Neuronal stem cell (in vitro differentiated cells): ENCODE results near the gene ARHGEF17.
A peak's percentile ranks its signal among the peaks of the same experiment; 100 is the strongest.

Experiments used
- DNase-seq: peaks from one replicate; pipeline ENCODE4 v3.0.0-alpha.2; 2013; ENCODE audit warnings: low spot score
- H2AFZ ChIP-seq: one replicate; pipeline ENCODE4 v1.6.1; 2013; ENCODE audit warnings: mild to moderate bottlenecking, low read length, inconsistent platforms
- H2AK5ac ChIP-seq: 2 replicates; pipeline ENCODE4 v1.6.1; 2013; ENCODE audit warnings: low read depth, mild to moderate bottlenecking, inconsistent platforms, low read length, moderate library complexity, mixed read lengths
- H2BK120ac ChIP-seq: 2 replicates; pipeline ENCODE4 v1.6.1; 2013; ENCODE audit warnings: low read depth, mild to moderate bottlenecking, inconsistent platforms, low read length, moderate library complexity, mixed read lengths
- H2BK12ac ChIP-seq: one replicate; pipeline ENCODE4 v1.6.1; 2013; ENCODE audit warnings: low read length, inconsistent platforms
- H2BK15ac ChIP-seq: 2 replicates; pipeline ENCODE4 v1.6.1; 2013; ENCODE audit warnings: mild to moderate bottlenecking, low read length, inconsistent platforms, mixed read lengths
- H2BK5ac ChIP-seq: one replicate; pipeline ENCODE4 v1.6.1; 2013; ENCODE audit warnings: inconsistent platforms, mild to moderate bottlenecking, low read length, moderate library complexity
- H3K14ac ChIP-seq: one replicate; pipeline ENCODE4 v1.6.1; 2013; ENCODE audit warnings: low read length, inconsistent platforms
- H3K18ac ChIP-seq: 2 replicates; pipeline ENCODE4 v1.6.1; 2013; ENCODE audit warnings: low read length, inconsistent platforms
- H3K23ac ChIP-seq: 2 replicates; pipeline ENCODE4 v1.6.1; 2013; ENCODE audit warnings: low read depth, mild to moderate bottlenecking, mixed read lengths, low read length, inconsistent platforms; ENCODE audit not compliant: poor library complexity
- H3K27ac ChIP-seq: replicated peaks from 3 replicates; pipeline ENCODE4 v1.5.1; 2013; ENCODE audit warnings: low read length, inconsistent platforms
- H3K27me3 ChIP-seq, 3 experiments: 2 replicates each; pipeline ENCODE4 v1.6.1; 2013; ENCODE audit warnings: low read length in 3 of 3, mild to moderate bottlenecking in 2 of 3, inconsistent platforms in 1 of 3, low read depth in 1 of 3, mixed read lengths in 1 of 3, moderate library complexity in 1 of 3; ENCODE audit not compliant: control insufficient read depth in 3 of 3, insufficient read depth in 3 of 3
- H3K36me3 ChIP-seq, 2 donors: replicated peaks in 1 of 2; 2 replicates each; pipeline ENCODE4 v1.6.1; 2013; ENCODE audit warnings: low read length in 2 of 2; ENCODE audit not compliant: control insufficient read depth in 2 of 2, insufficient read depth in 2 of 2
- H3K4ac ChIP-seq: 2 replicates; pipeline ENCODE4 v1.6.1; 2013; ENCODE audit warnings: inconsistent platforms, mild to moderate bottlenecking, low read length, moderate library complexity
- H3K4me1 ChIP-seq, 2 donors: 1 replicate in 1 of 2; 2 replicates in 1 of 2; pipeline ENCODE4 v1.6.1; 2013; ENCODE audit warnings: low read length in 2 of 2, low read depth in 1 of 2; ENCODE audit not compliant: control insufficient read depth in 2 of 2, insufficient read depth in 1 of 2
- H3K4me2 ChIP-seq: one replicate; pipeline ENCODE4 v1.6.1; 2013; ENCODE audit warnings: mild to moderate bottlenecking, low read length, inconsistent platforms; ENCODE audit not compliant: insufficient read depth, poor library complexity, severe bottlenecking
- H3K4me3 ChIP-seq, 2 donors: 2 replicates each; pipeline ENCODE4 v1.5.1; 2013; ENCODE audit warnings: low read length in 2 of 2, mild to moderate bottlenecking in 2 of 2, inconsistent platforms in 1 of 2, moderate library complexity in 1 of 2
- H3K79me1 ChIP-seq: one replicate; pipeline ENCODE4 v1.6.1; 2013; ENCODE audit warnings: low read depth, mild to moderate bottlenecking, inconsistent platforms, low read length, moderate library complexity
- H3K9ac ChIP-seq: one replicate; pipeline ENCODE4 v1.6.1; 2013; ENCODE audit warnings: mild to moderate bottlenecking, low read depth, low read length, inconsistent platforms; ENCODE audit not compliant: poor library complexity
- H3K9me3 ChIP-seq, 2 donors: replicated peaks in 1 of 2; 2 replicates each; pipeline versions ENCODE3 to v1.6.1; 2013; ENCODE audit warnings: low read length in 2 of 2, mild to moderate bottlenecking in 2 of 2, inconsistent platforms in 1 of 2, low read depth in 1 of 2, mixed read lengths in 1 of 2, moderate library complexity in 1 of 2; ENCODE audit not compliant: control insufficient read depth in 2 of 2, insufficient read depth in 1 of 2
- H4K8ac ChIP-seq: one replicate; pipeline ENCODE4 v1.6.1; 2013; ENCODE audit warnings: low read depth, mild to moderate bottlenecking, inconsistent platforms, low read length, moderate library complexity
- H4K91ac ChIP-seq: one replicate; pipeline ENCODE4 v1.6.1; 2013; ENCODE audit warnings: low read length, low read depth, mild to moderate bottlenecking, inconsistent platforms; ENCODE audit not compliant: poor library complexity
- WGBS, 2 donors: extraction: QIAGEN DNeasy Blood & Tissue Kit; methylation state at CpG; one replicate each; pipeline ENCODE4 v1.1.7; 2013; ENCODE audit warnings: missing lambda C conversion rate in 2 of 2, mixed read lengths in 1 of 2; ENCODE audit not compliant: insufficient read length in 2 of 2, insufficient replicate concordance in 1 of 2; ENCODE audit errors: extremely low coverage in 2 of 2; 5-methylcytosine and 5-hydroxymethylcytosine counted together

ARHGEF17 gene

GRCh38 chr11:73285721-73286120 is 22.4 kb upstream of the ARHGEF17 start:
- WGBS, 2 donors, result no CpG with 5 or more reads among the region's 1 CpG
- DNase-seq, result no peak
- H3K27ac ChIP-seq, result no peak overlapping the region

DNA sequence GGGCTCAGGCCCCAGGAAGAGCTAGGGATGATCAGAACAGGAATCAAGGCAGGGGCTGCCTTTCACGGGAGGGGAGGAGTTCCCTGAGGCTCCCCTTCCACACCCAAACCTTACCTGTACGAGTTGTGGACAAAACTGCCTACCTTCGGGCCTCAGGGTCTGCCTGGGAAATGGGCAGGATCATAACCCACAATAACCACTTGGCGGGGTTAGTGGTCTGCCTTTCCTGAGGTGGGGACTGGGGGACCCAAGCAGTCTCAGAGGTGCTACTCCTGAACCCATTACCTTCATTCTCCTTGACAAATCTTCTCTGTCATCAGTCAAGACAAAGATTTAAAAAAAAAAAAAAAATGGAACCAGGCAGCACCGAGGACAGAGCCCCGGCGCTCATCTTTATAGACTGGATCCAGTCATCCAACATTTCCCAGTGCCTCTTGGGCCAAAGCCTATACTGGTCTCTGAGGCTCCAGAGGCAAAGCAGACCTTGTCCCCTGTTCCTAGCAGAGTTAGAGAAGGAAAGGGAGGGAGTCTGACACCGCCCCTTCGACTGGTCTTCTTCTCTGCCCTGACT is 21.8 kb upstream of the ARHGEF17 start:
- Histone ChIP-seq H3K23ac (no peak overlapping the region), H3K27ac (no peak overlapping the region), H2BK5ac (no peak overlapping the region), H2BK12ac (no peak overlapping the region), H3K9ac (no peak overlapping the region), H3K4me2 (no peak overlapping the region), H3K36me3 (no peaks in the 10 kb centered on the region), H3K4me3 (no peak overlapping the region), H2AFZ (no peak overlapping the region), H4K91ac (no peak overlapping the region), H3K14ac (no peak overlapping the region), H4K8ac (no peak overlapping the region), H3K79me1 (no peaks in the 10 kb centered on the region), H3K4ac (no peak overlapping the region), H3K18ac (no peak overlapping the region), H3K9me3 (no peaks in the 10 kb centered on the region), H3K4me1 (peaks cover 7% of the 10 kb centered on the region in 2 donors), H2BK120ac (no peak overlapping the region), H3K27me3 (peaks cover 0 to 14% (median 0%) of the 10 kb centered on the region in 3 experiments), H2AK5ac (no peak overlapping the region), H2BK15ac (no peak overlapping the region)
- no CpG with 5 or more reads among the region's 9 CpGs for WGBS, 2 donors
- DNase-seq, result no peak

More at GRCh38 chr11:73285721-73286120, 22.4 kb upstream of the ARHGEF17 start:
- Histone ChIP-seq H2AFZ (no peak overlapping the region), H3K79me1 (no peaks in the 10 kb centered on the region), H3K4ac (no peak overlapping the region), H2BK120ac (no peak overlapping the region), H3K14ac (no peak overlapping the region), H3K9me3 (no peaks in the 10 kb centered on the region), H3K4me1 (peaks cover 7% of the 10 kb centered on the region in 2 donors), H4K8ac (no peak overlapping the region), H3K36me3 (no peaks in the 10 kb centered on the region), H3K27me3 (peaks cover 0 to 14% (median 0%) of the 10 kb centered on the region in 3 experiments), H2AK5ac (no peak overlapping the region), H3K4me2 (no peak overlapping the region), H2BK12ac (no peak overlapping the region), H3K18ac (no peak overlapping the region), H3K4me3 (no peak overlapping the region), H2BK15ac (no peak overlapping the region), H4K91ac (no peak overlapping the region), H2BK5ac (no peak overlapping the region), H3K23ac (no peak overlapping the region), H3K9ac (no peak overlapping the region)

- no CpG with 5 or more reads among the region's 10 CpGs for WGBS, 2 donors
- Histone ChIP-seq H2BK5ac (no peak overlapping the region), H4K91ac (no peak overlapping the region), H2BK120ac (peak overlapping the region; percentile 20), H3K79me1 (no peaks in the 10 kb centered on the region), H2BK15ac (no peak overlapping the region), H3K14ac (no peak overlapping the region), H4K8ac (no peak overlapping the region), H3K27ac (no peak overlapping the region), H3K4ac (no peak overlapping the region), H3K27me3 (peaks cover 0 to 14% (median 0%) of the 10 kb centered on the region in 3 experiments), H3K9ac (peak overlapping the region; percentile 65), H3K18ac (peak overlapping the region; percentile 13), H3K23ac (peak overlapping the region; percentile 20), H3K4me2 (no peak overlapping the region), H3K36me3 (no peaks in the 10 kb centered on the region), H2AK5ac (no peak overlapping the region), H3K4me3 (no peak overlapping the region), H3K4me1 (peaks cover 9 to 12% of the 10 kb centered on the region in 2 donors), H2AFZ (no peak overlapping the region), H2BK12ac (no peak overlapping the region), H3K9me3 (no peaks in the 10 kb centered on the region)
- no peak for DNase-seq
Observed at GRCh38 chr11:73287400-73288101, 20.5 kb upstream of the ARHGEF17 start.

GRCh38 chr11:73288192-73288872 is 19.7 kb upstream of the ARHGEF17 start:
- no peak overlapping the region for H2BK15ac ChIP-seq
- DNase-seq, result no peak
- no peak overlapping the region for H2BK120ac ChIP-seq
- WGBS, 2 donors, result no CpG with 5 or more reads among the region's 5 CpGs
- no peak overlapping the region for H3K23ac ChIP-seq
- no peak overlapping the region for H2AFZ ChIP-seq
- peaks cover 14 to 18% of the 10 kb centered on the region in 2 donors for H3K4me1 ChIP-seq
- no peak overlapping the region for H4K8ac ChIP-seq
- H3K18ac ChIP-seq, result no peak overlapping the region
- no peak overlapping the region for H3K4me2 ChIP-seq
- H3K9ac ChIP-seq, result no peak overlapping the region
- H3K79me1 ChIP-seq, result no peaks in the 10 kb centered on the region
- no peak overlapping the region for H3K4me3 ChIP-seq
- H3K9me3 ChIP-seq, result no peaks in the 10 kb centered on the region
- H2AK5ac ChIP-seq, result no peak overlapping the region
- no peak overlapping the region for H4K91ac ChIP-seq
- peaks cover 0 to 12% (median 0%) of the 10 kb centered on the region in 3 experiments for H3K27me3 ChIP-seq
- no peak overlapping the region for H3K14ac ChIP-seq
- no peak overlapping the region for H2BK12ac ChIP-seq
- H3K36me3 ChIP-seq, result no peaks in the 10 kb centered on the region
- H3K4ac ChIP-seq, result no peak overlapping the region
- no peak overlapping the region for H2BK5ac ChIP-seq
- H3K27ac ChIP-seq, result no peak overlapping the region
